ENCODE results near the gene CELF4. TPM values are rescaled to one million over a fixed set of nuclear protein-coding genes. Genes with fewer than 3 reads are reported as not detected.
"Not testable (repeated sequence)": the region's sequence is repeated elsewhere in the genome, so short reads cannot be mapped to it uniquely, and the experiment has no call there.

CELF4 gene
- total and polyA plus RNA-seq, 10 donors: 0.46 to 3.5 (median 0.78) TPM

GRCh38 chr18:37361335-37362157 lies 204.1 kb downstream of the CELF4 start:
- intact Hi-C loops (cut with DNase I; ENCODE audit: low total_unique reads): no loop called here
- 29 to 46% (median 37%) methylated on average over 14 to 19 of the region's 19 CpGs for WGBS, 5 donors
- Histone ChIP-seq H3K36me3 (no peaks in the 10 kb centered on the region), H3K9me3 (no peaks in the 10 kb centered on the region), H3K4me3 (no peak overlapping the region), H3K27me3 (replicated peaks in 1 of 7) (peaks cover 0 to 39% (median 0%) of the 10 kb centered on the region in 7 donors), H3K27ac (no peak overlapping the region), H3K4me1 (peaks cover 0 to 13% (median 0%) of the 10 kb centered on the region in 6 donors)
- DNase-seq: no peak
- TF ChIP-seq CTCF (IDR thresholded peaks at IDR 0.05 in 8 of 11, conservative IDR thresholded peaks at IDR 0.05 in 3 of 11) (no peak), POLR2AphosphoS5 (IDR thresholded peaks at IDR 0.05) (no peak), POLR2A (IDR thresholded peaks at IDR 0.05) (no peak)

GRCh38 chr18:37358061-37358460 lies 207.5 kb downstream of the CELF4 start:
- H3K36me3 ChIP-seq; DNase-seq; H3K9me3 ChIP-seq; intact Hi-C loops (cut with DNase I; ENCODE audit: low total_unique reads); H3K4me1 ChIP-seq; H3K4me3 ChIP-seq; H3K27ac ChIP-seq: not testable (repeated sequence)
- 63 to 75% (median 74%) methylated on average over 8 to 9 of the region's 9 CpGs for WGBS, 5 donors
- H3K27me3 ChIP-seq (replicated peaks in 1 of 7): peaks cover 0 to 24% (median 0%) of the 10 kb centered on the region in 7 donors

GRCh38 chr18:37355772-37356171 lies 209.8 kb downstream of the CELF4 start:
- DNase-seq: no peak
- intact Hi-C loops (cut with DNase I; ENCODE audit: low total_unique reads): no loop called here
- Histone ChIP-seq H3K27me3 (replicated peaks in 1 of 7) (peaks cover 0 to 2% (median 0%) of the 10 kb centered on the region in 7 donors), H3K36me3 (no peaks in the 10 kb centered on the region), H3K27ac (no peak overlapping the region), H3K9me3 (no peaks in the 10 kb centered on the region), H3K4me3 (no peak overlapping the region), H3K4me1 (no peaks in the 10 kb centered on the region)
- WGBS, 5 donors: 72 to 84% (median 78%) methylated on average over 3 of the region's 3 CpGs
- TF ChIP-seq POLR2A (IDR thresholded peaks at IDR 0.05) (no peak), POLR2AphosphoS5 (IDR thresholded peaks at IDR 0.05) (no peak)

DNA sequence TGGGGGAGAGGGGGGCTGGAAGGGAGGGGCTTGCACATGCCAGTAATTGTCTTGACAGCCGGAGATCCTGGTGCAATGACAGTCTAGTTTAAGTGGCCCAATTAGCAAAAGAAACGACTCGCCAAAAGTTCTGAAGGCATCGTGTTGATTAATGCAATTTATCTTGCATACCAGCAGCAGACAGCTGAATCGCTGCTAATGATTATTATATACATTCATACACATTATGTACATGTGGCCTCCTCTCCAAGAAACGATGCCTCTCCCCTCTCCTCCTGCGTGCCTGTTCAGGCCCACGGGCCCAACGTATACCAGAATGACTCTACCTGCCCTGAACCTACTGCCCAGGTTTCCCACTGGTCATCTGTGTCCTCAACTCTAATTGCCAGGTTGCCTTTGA lies 214.5 kb downstream of the CELF4 start:
- Histone ChIP-seq H3K27me3 (replicated peaks in 1 of 7) (peaks cover 0 to under 1% (median 0%) of the 10 kb centered on the region in 7 donors), H3K4me3 (no peak overlapping the region), H3K27ac (no peak overlapping the region), H3K4me1 (no peaks in the 10 kb centered on the region), H3K36me3 (no peaks in the 10 kb centered on the region), H3K9me3 (no peaks in the 10 kb centered on the region)
- intact Hi-C loops (cut with DNase I; ENCODE audit: low total_unique reads): no loop called here
- no peak for DNase-seq
- TF ChIP-seq POLR2A (IDR thresholded peaks at IDR 0.05): no peak
- no peak for TF ChIP-seq CTCF (IDR thresholded peaks at IDR 0.05 in 8 of 11, conservative IDR thresholded peaks at IDR 0.05 in 3 of 11)
- no peak for TF ChIP-seq POLR2AphosphoS5 (IDR thresholded peaks at IDR 0.05)
- 71 to 85% (median 79%) methylated on average over 9 of the region's 9 CpGs for WGBS, 5 donors

DNA sequence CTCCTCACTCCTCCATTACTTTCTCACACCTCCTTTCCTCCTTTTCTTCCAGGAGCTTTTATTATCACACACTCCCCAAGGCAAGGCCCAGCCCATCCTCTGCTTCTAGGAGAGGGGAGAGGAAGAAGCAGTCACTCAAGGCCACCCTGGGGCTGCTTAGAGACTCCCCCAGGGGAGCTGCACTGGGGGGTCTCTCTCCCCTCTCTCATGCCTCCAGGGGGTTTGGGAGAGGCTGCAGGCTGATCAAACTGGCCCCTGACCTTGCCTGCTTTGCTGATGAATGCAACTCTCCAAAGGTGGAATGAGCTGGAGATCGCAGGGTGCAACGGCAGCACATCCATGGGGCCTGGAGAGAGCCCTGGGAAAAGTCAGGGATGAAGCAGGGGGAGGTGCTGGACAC lies 216.9 kb downstream of the CELF4 start:
- 71 to 85% (median 78%) methylated on average over 2 of the region's 2 CpGs for WGBS, 5 donors

More for the DNA sequence above, 216.9 kb downstream of the CELF4 start:
- TF ChIP-seq POLR2A (IDR thresholded peaks at IDR 0.05): no peak
- no peak for TF ChIP-seq POLR2AphosphoS5 (IDR thresholded peaks at IDR 0.05)
- no peak overlapping the region for H3K27ac ChIP-seq
- H3K4me3 ChIP-seq: no peak overlapping the region
- no peak for DNase-seq
- intact Hi-C loops (cut with DNase I; ENCODE audit: low total_unique reads): no loop called here
- H3K4me1 ChIP-seq: no peaks in the 10 kb centered on the region
- H3K36me3 ChIP-seq: no peaks in the 10 kb centered on the region
- peaks cover 0 to 22% (median 0%) of the 10 kb centered on the region in 7 donors for H3K27me3 ChIP-seq (replicated peaks in 1 of 7)
- no peaks in the 10 kb centered on the region for H3K9me3 ChIP-seq

Data from spleen (tissue), 11 donors.